ENCODE results near the gene PTGIS. TPM values are rescaled to one million over a fixed set of nuclear protein-coding genes. Genes with fewer than 3 reads are reported as not detected.

The PTGIS gene
- total and polyA plus RNA-seq, 8 donors, result 4.9 to 84.8 (median 14.9) TPM

DNA sequence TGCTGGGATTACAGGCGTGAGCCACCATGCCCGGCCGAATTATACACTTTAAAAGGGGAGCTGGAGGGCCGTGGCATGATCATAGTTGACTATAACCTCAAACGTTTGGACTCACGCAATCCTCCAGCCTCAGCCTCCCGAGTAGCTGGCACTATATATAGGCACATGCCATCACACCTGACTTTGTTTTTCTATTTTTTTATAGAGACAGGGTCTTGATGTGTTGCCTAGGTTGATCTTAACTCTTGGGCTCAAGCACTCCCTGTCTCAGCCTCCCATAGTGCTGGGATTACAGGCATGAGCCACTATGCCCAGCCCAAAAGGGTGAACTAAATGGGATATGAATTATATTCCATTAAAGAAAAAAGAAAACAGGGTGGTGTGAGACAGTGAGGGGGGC is 7.8 kb downstream of the PTGIS start:
- Histone ChIP-seq H3K4me1 (peaks cover 10 to 39% (median 19%) of the 10 kb centered on the region in 4 donors), H3K4me3 (no peak overlapping the region), H3K27me3 (peaks cover 0 to 4% (median 0%) of the 10 kb centered on the region in 3 donors), H3K27ac (peak overlapping the region in 4 of 5 donors; percentile 2 to 85 (median 54)), H3K36me3 (no peaks in the 10 kb centered on the region), H3K9me3 (no peaks in the 10 kb centered on the region)
- intact Hi-C loops (cut with DNase I; ENCODE audit: low total_unique reads), result no loop called here
- 86 to 97% (median 96%) methylated on average over 7 of the region's 7 CpGs for WGBS, 5 donors
- DNase-seq, result no peak
- TF ChIP-seq EP300 (IDR thresholded peaks at IDR 0.05) (no peak), POLR2AphosphoS5 (IDR thresholded peaks at IDR 0.05) (no peak), POLR2A (IDR thresholded peaks at IDR 0.05) (no peak)
- TF ChIP-seq, protein P1, sequence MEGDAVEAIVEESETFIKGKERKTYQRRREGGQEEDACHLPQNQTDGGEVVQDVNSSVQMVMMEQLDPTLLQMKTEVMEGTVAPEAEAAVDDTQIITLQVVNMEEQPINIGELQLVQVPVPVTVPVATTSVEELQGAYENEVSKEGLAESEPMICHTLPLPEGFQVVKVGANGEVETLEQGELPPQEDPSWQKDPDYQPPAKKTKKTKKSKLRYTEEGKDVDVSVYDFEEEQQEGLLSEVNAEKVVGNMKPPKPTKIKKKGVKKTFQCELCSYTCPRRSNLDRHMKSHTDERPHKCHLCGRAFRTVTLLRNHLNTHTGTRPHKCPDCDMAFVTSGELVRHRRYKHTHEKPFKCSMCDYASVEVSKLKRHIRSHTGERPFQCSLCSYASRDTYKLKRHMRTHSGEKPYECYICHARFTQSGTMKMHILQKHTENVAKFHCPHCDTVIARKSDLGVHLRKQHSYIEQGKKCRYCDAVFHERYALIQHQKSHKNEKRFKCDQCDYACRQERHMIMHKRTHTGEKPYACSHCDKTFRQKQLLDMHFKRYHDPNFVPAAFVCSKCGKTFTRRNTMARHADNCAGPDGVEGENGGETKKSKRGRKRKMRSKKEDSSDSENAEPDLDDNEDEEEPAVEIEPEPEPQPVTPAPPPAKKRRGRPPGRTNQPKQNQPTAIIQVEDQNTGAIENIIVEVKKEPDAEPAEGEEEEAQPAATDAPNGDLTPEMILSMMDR (IDR thresholded peaks at IDR 0.05), result no peak

DNA sequence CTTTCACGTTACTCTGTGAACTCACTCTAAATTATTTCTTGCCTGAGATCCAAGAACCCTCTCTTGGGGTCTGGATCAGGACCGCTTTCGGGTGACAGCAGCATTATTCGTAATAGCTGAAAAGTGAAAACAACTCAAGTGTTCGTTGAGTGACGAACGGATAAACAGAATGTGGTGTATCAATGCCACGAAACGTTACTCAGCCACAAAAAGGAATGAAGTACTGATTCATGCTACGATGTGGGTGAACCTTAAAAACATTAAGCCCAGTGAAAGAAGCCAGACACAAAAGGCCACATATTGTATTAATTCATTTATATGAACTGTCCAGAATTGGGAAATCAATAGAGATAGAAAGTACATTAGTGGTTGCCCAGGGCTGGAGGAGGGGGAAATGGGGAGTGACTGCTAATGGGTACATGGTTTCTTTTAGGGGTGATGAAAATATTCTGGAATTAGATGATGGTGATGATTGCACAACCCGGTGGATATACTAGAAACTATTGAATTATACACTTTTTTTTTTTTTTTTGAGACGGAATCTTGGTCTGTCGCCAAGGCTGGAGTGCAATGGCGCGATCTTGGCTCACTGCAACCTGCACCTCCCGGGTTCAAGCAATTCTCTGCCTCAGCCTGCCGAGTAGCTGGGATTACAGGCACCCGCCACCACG is 8.4 kb downstream of the PTGIS start:
- 78 to 89% (median 82%) methylated on average over 19 of the region's 19 CpGs for WGBS, 5 donors
- Histone ChIP-seq H3K9me3 (no peaks in the 10 kb centered on the region), H3K27ac (peak overlapping the region in 4 of 5 donors; percentile 28 to 85 (median 56)), H3K36me3 (no peaks in the 10 kb centered on the region), H3K4me1 (peaks cover 10 to 39% (median 19%) of the 10 kb centered on the region in 4 donors), H3K27me3 (peaks cover 0 to 4% (median 0%) of the 10 kb centered on the region in 3 donors), H3K4me3 (no peak overlapping the region)
- DNase-seq, result no peak
- TF ChIP-seq, protein P1 (IDR thresholded peaks at IDR 0.05), result no peak
- TF ChIP-seq POLR2A (IDR thresholded peaks at IDR 0.05), result no peak
- TF ChIP-seq POLR2AphosphoS5 (IDR thresholded peaks at IDR 0.05), result peak in 1 of 3 donors; percentile 52
- no peak for TF ChIP-seq EP300 (IDR thresholded peaks at IDR 0.05)
- intact Hi-C loops (cut with DNase I; ENCODE audit: low total_unique reads), result no loop called here

DNA sequence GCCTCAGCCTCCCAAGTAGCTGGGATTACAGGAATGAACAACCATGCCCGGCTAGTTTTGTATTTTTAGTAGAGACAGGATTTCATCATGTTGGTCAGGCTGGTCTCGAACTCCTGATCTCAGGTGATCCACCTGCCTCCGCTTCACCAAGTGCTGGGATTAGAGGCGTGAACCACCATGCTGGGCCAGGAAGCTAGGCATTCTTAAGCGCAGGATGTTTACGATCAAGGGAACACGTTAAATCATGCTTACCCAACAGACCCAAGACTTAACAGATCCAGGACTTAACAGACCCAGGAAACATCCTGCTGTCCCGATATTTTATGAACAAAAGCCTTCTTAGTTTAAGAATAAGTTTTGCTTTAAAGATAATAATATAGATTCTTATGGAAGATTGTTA is 9.1 kb downstream of the PTGIS start:
- no peaks in the 10 kb centered on the region for H3K9me3 ChIP-seq
- no peak overlapping the region for H3K4me3 ChIP-seq
- intact Hi-C loops (cut with DNase I; ENCODE audit: low total_unique reads), result no loop called here
- WGBS, 5 donors, result 65 to 80% (median 69%) methylated on average over 7 to 8 of the region's 8 CpGs
- H3K27ac ChIP-seq, result peak overlapping the region in 4 of 5 donors; percentile 28 to 85 (median 56)
- H3K36me3 ChIP-seq, result no peaks in the 10 kb centered on the region
- TF ChIP-seq POLR2AphosphoS5 (IDR thresholded peaks at IDR 0.05) (no peak), POLR2A (IDR thresholded peaks at IDR 0.05) (no peak), EP300 (IDR thresholded peaks at IDR 0.05) (no peak)
- TF ChIP-seq, protein P1 (IDR thresholded peaks at IDR 0.05), result no peak
- H3K4me1 ChIP-seq, result peaks cover 10 to 39% (median 19%) of the 10 kb centered on the region in 4 donors
- peaks cover 0 to 4% (median 0%) of the 10 kb centered on the region in 3 donors for H3K27me3 ChIP-seq
- no peak for DNase-seq

DNA sequence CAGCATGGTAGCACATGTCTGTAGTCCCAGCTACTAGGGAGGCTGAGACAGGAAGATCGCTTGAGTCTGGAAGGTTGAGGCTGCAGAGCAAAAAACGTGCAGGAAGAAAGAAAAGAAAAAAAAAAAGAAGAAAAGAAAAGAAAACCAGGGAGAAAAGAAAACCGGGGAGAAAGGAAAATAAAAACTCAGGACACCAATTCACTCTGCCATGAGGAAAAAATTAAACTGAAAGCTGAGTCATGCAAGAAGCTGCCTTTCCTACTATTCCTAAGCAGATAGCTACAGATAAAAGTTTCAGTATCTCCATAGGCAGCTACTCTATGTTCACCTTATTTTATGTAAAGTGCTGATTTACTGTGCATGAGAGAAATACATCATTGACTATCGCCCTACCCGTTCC is 10.5 kb downstream of the PTGIS start:
- WGBS, 5 donors, result 72 to 82% (median 76%) methylated on average over 5 of the region's 5 CpGs
- DNase-seq, result no peak
- no peak for TF ChIP-seq POLR2A (IDR thresholded peaks at IDR 0.05)
- no peak for TF ChIP-seq POLR2AphosphoS5 (IDR thresholded peaks at IDR 0.05)
- TF ChIP-seq, protein P1 (IDR thresholded peaks at IDR 0.05), result no peak
- TF ChIP-seq EP300 (IDR thresholded peaks at IDR 0.05), result no peak
- Histone ChIP-seq H3K4me1 (peaks cover 8 to 32% (median 17%) of the 10 kb centered on the region in 4 donors), H3K36me3 (no peaks in the 10 kb centered on the region), H3K9me3 (no peaks in the 10 kb centered on the region), H3K27ac (peak overlapping the region in 4 of 5 donors; percentile 12 to 85 (median 53)), H3K4me3 (no peak overlapping the region), H3K27me3 (peaks cover 0 to 4% (median 0%) of the 10 kb centered on the region in 3 donors)
- intact Hi-C loops (cut with DNase I; ENCODE audit: low total_unique reads), result no loop called here
